ENCODE data around the gene PPP2R2C.

GRCh38 chr4:6374575-6374974, 97.8 kb downstream of the PPP2R2C start:
- TF ChIP-seq FOXK2 (IDR thresholded peaks at IDR 0.05) (no peak), ELF4 (IDR thresholded peaks at IDR 0.05) (no peak), SUZ12 (IDR thresholded peaks at IDR 0.05) (no peak), FOXM1 (IDR thresholded peaks at IDR 0.05; ENCODE audit: borderline replicate concordance) (no peak), SP1 (IDR thresholded peaks at IDR 0.05) (no peak), HDGF (IDR thresholded peaks at IDR 0.05; ENCODE audit: borderline replicate concordance) (no peak), ZNF384 (IDR thresholded peaks at IDR 0.05) (no peak), LEF1 (IDR thresholded peaks at IDR 0.05; ENCODE audit: borderline replicate concordance) (no peak), TARDBP (IDR thresholded peaks at IDR 0.05) (no peak)

All from HEK293T (cell line).